Astrocyte (in vitro differentiated cells and primary cell): Measurements from ENCODE around the gene SHISAL1.

Experiments
- CTCF ChIP-seq: IDR thresholded peaks from 2 replicates; pipeline ENCODE4 v1.5.1; 2011; ENCODE audit warnings: low read depth, mild to moderate bottlenecking, inconsistent platforms, low read length, moderate library complexity; ENCODE audit not compliant: insufficient read depth
- EZH2 ChIP-seq: IDR thresholded peaks from 2 replicates; pipeline ENCODE4 v1.6.1; 2012; ENCODE audit warnings: mild to moderate bottlenecking, low read length, inconsistent platforms; ENCODE audit not compliant: insufficient read depth

GRCh38 chr22:44354288-44354687 is 41.5 kb upstream of the SHISAL1 start:
- TF ChIP-seq CTCF: no peak
- no peak for TF ChIP-seq EZH2
